K562 (cell line): ENCODE data around the gene CMTM4. TPM values are rescaled to one million over a fixed set of nuclear protein-coding genes. Genes with fewer than 3 reads are reported as not detected.

Experiments used
- ATAC-seq: fragments of 200-7000 bp; cut with Tn5 transposase; 3 replicates; pipeline ENCODE4 v1.9.1; 2020; ENCODE audit warnings: moderate library complexity
- BruUV-seq: library from RNA; stranded (reverse); fragments of 400-500 nt; replicated peaks from 2 replicates; lab custom pipeline; 2021; lab: Mats Ljungman, UMichigan
- CTCF ChIA-PET: fragments of 300-600 bp; formaldehyde crosslinking; extraction: SDS; loops from one replicate; lab custom pipeline; 2021; ENCODE audit warnings: low intra/inter-chr PET ratio; lab: Yijun Ruan, JAX
- POLR2A ChIA-PET: fragments of 300-600, 350-650 bp; sonication (Branson Sonifier 250); formaldehyde crosslinking; extraction: SDS; loops from one replicate; lab custom pipeline; 2021; ENCODE audit warnings: antibody characterized with exemption, inconsistent platforms; lab: Yijun Ruan, JAX
- DNase-seq, 4 experiments: peaks; one replicate each; pipeline versions ENCODE4 v3.0.0 to v3.0.0-alpha.2; 2011 to 2018; ENCODE audit warnings: low spot score in 3 of 4, mixed read lengths in 3 of 4; ENCODE audit errors: extremely low read depth in 1 of 4
- FAIRE-seq: peaks from 2 replicates; lab custom pipeline; 2011; peaks lifted over from hg19 to GRCh38; lab: Jason Lieb, UNC
- H2AFZ ChIP-seq: 2 replicates; pipeline ENCODE4 v1.6.0; 2011; ENCODE audit warnings: low read depth, low read length, control low read depth, inconsistent platforms
- H3K27ac ChIP-seq: fragments of 200-600 bp; 3 replicates; pipeline ENCODE4 v1.8.0; 2011; ENCODE audit warnings: low read depth, mild to moderate bottlenecking, control low read depth, inconsistent platforms, low read length, moderate library complexity, mixed read lengths; ENCODE audit errors: extremely low read depth
- H3K27me3 ChIP-seq, 2 experiments: fragments of 300-600 bp in 1 of 2; 2 replicates in 1 of 2; 3 replicates in 1 of 2; pipeline versions ENCODE4 v1.6.0 to v1.8.0; 2011; ENCODE audit warnings: inconsistent platforms in 2 of 2, low read length in 2 of 2, mild to moderate bottlenecking in 1 of 2, mixed read lengths in 1 of 2, moderate library complexity in 1 of 2; ENCODE audit not compliant: control insufficient read depth in 2 of 2, insufficient read depth in 2 of 2
- H3K36me3 ChIP-seq: fragments of 300-600 bp; 3 replicates; pipeline ENCODE4 v1.8.0; 2011; ENCODE audit warnings: mild to moderate bottlenecking, low read length, inconsistent platforms; ENCODE audit not compliant: control insufficient read depth, insufficient read depth
- H3K4me1 ChIP-seq, 2 experiments: fragments of 200-600 bp in 1 of 2; replicated peaks in 1 of 2; 2 replicates in 1 of 2; 3 replicates in 1 of 2; pipeline versions ENCODE4 v1.5.1 to v1.8.0; 2011; ENCODE audit warnings: inconsistent platforms in 2 of 2, low read length in 2 of 2, mild to moderate bottlenecking in 1 of 2, mixed read lengths in 1 of 2, moderate library complexity in 1 of 2; ENCODE audit not compliant: control insufficient read depth in 2 of 2, insufficient read depth in 2 of 2
- H3K4me2 ChIP-seq: 2 replicates; pipeline ENCODE4 v1.6.1; 2011; ENCODE audit warnings: low read length, control low read depth, inconsistent platforms, mixed read lengths; ENCODE audit not compliant: insufficient read depth
- H3K4me3 ChIP-seq: fragments of 200-600 bp; sonication (generic), shearing (Covaris generic); 2 replicates; pipeline ENCODE4 v1.5.1; 2016; ENCODE audit warnings: control low read depth, inconsistent platforms
- H3K79me2 ChIP-seq: fragments of 200-600 bp; 3 replicates; pipeline ENCODE4 v1.8.0; 2011; ENCODE audit warnings: low read length, inconsistent platforms; ENCODE audit not compliant: control insufficient read depth, insufficient read depth
- H3K9ac ChIP-seq, 2 experiments: 2 replicates each; pipeline versions ENCODE4 v1.6.0 to v1.6.1; 2011; ENCODE audit warnings: low read depth in 2 of 2, low read length in 2 of 2, control low read depth in 1 of 2, inconsistent platforms in 1 of 2, mild to moderate bottlenecking in 1 of 2, mixed read lengths in 1 of 2; ENCODE audit not compliant: insufficient read depth in 1 of 2
- H3K9me1 ChIP-seq: one replicate; pipeline ENCODE4 v1.6.0; 2011; ENCODE audit warnings: inconsistent platforms, mild to moderate bottlenecking, low read length, moderate library complexity; ENCODE audit not compliant: control insufficient read depth, insufficient read depth
- H3K9me3 ChIP-seq: replicated peaks from 2 replicates; pipeline ENCODE4 v1.5.1; 2011; ENCODE audit warnings: low read depth, low read length, inconsistent platforms; ENCODE audit not compliant: control insufficient read depth, insufficient read depth
- H4K20me1 ChIP-seq: replicated peaks from 2 replicates; pipeline ENCODE4 v1.6.1; 2011; ENCODE audit warnings: low read length, inconsistent platforms, mixed read lengths; ENCODE audit not compliant: control insufficient read depth, insufficient read depth
- BACH1 ChIP-seq: fragments of 200-800 bp; sonication (Bioruptor generic); IDR thresholded peaks from 2 replicates; pipeline ENCODE4 v1.6.1; 2016; ENCODE audit warnings: missing genetic modification characterization, missing compliant biosample characterization
- CXXC5 ChIP-seq: fragments of 250-450 bp; sonication (Bioruptor Pico); IDR thresholded peaks from 2 replicates; pipeline ENCODE4 v1.8.0; 2022; ENCODE audit warnings: inconsistent platforms, mild to moderate bottlenecking, moderate library complexity
- E2F1 ChIP-seq: sonication (generic); formaldehyde crosslinking; IDR thresholded peaks from 2 replicates; pipeline ENCODE4 v1.8.1; 2023; ENCODE audit warnings: mild to moderate bottlenecking, missing genetic modification reagents, moderate library complexity
- ELF1 ChIP-seq: fragments of 200-800 bp; sonication (Bioruptor generic); IDR thresholded peaks from 2 replicates; pipeline ENCODE4 v1.6.1; 2016; ENCODE audit warnings: missing genetic modification characterization, missing compliant biosample characterization
- HINFP ChIP-seq: fragments of 450-650 bp; conservative IDR thresholded peaks from 2 replicates; pipeline ENCODE4 v1.6.1; 2016; ENCODE audit warnings: missing genetic modification characterization, low read depth, mild to moderate bottlenecking, control low read depth, missing compliant biosample characterization
- HSF4 ChIP-seq: fragments of 250-450 bp; sonication (Bioruptor Pico); IDR thresholded peaks from 2 replicates; pipeline ENCODE4 v2.1.2; 2022; ENCODE audit warnings: mild to moderate bottlenecking, moderate library complexity, borderline replicate concordance
- MBD2 ChIP-seq: sonication (generic); IDR thresholded peaks from 2 replicates; pipeline ENCODE4 v1.6.1; 2016; ENCODE audit warnings: low read depth, borderline replicate concordance
- MNT ChIP-seq, 2 experiments: fragments of 450-650 bp; conservative IDR thresholded peaks; 2 replicates each; pipeline ENCODE4 v1.6.1; 2017; ENCODE audit warnings: mild to moderate bottlenecking in 2 of 2, moderate library complexity in 2 of 2
- PBX2 ChIP-seq, 2 experiments: IDR thresholded peaks in 1 of 2; conservative IDR thresholded peaks in 1 of 2; 2 replicates each; pipeline ENCODE4 v1.6.1; 2016; ENCODE audit warnings: low read depth in 2 of 2, mild to moderate bottlenecking in 1 of 2, missing compliant biosample characterization in 1 of 2, missing genetic modification characterization in 1 of 2, moderate library complexity in 1 of 2
- TAF9B ChIP-seq: fragments of 450-650 bp; IDR thresholded peaks from 2 replicates; pipeline ENCODE4 v1.6.1; 2018; ENCODE audit warnings: mild to moderate bottlenecking; ENCODE audit not compliant: partially characterized antibody
- TCF7L2 ChIP-seq: fragments of 150-350 bp; IDR thresholded peaks from 2 replicates; pipeline ENCODE4 v1.6.1; 2016; ENCODE audit warnings: low read depth, mild to moderate bottlenecking, low read length, moderate library complexity
- ZNF740 ChIP-seq, 3 experiments: fragments of 200-800 bp in 1 of 3; sonication (Bioruptor generic) in 1 of 3; sonication (generic) in 1 of 3; formaldehyde crosslinking in 1 of 3; IDR thresholded peaks; 2 replicates each; pipeline versions ENCODE4 v1.6.1 to v1.8.0; 2016 to 2022; ENCODE audit warnings: mild to moderate bottlenecking in 2 of 3, missing compliant biosample characterization in 2 of 3, missing genetic modification characterization in 2 of 3, missing genetic modification reagents in 1 of 3
- in situ Hi-C: fragments of 300-500 bp; cut with MboI; formaldehyde crosslinking; loops from 4 replicates; pipeline ENCODE4 v1.15.0; 2018; ENCODE audit warnings: inconsistent platforms, mixed read lengths
- intact Hi-C: fragments of 100-400 bp; cut with micrococcal nuclease; formaldehyde crosslinking; loops from 2 replicates; pipeline ENCODE4 v1.14.2; 2022
- polyA plus RNA-seq, 8 experiments: library from polyadenylated mRNA; depleted of rRNA in 4 of 8; stranded (reverse) in 5 of 8; unstranded in 3 of 8; fragments of >200 nt; fragmentation: Nextera tagmentation in 2 of 8; fragmentation: Illumina TruSeq in 1 of 8; extraction: Ambion mirVana in 2 of 8; extraction: Trizol in 1 of 8; gene quantifications; 2 replicates each; pipeline versions ENCODE4 v1.2.1 to v1.2.3, GENCODE V29; 2011 to 2014; ENCODE audit warnings: inconsistent platforms in 1 of 8, missing spikeins in 1 of 8
- total RNA-seq, 7 experiments: library from RNA; depleted of rRNA in 6 of 7; stranded (reverse); fragments of >200 nt in 6 of 7; fragmentation: Illumina TruSeq in 2 of 7; extraction: Trizol in 2 of 7; gene quantifications; 2 replicates each; pipeline versions ENCODE4 v1.2.1 to v1.2.3, GENCODE V29; 2011 to 2021; ENCODE audit warnings: low replicate concordance in 1 of 7

CMTM4 gene
- total and polyA plus RNA-seq, 9 of the 15 experiments (the other 6 are each of a cell fraction or from before 2014, with no cell fraction given): 2.0 to 21.3 (median 12.5) TPM

- Histone ChIP-seq H3K4me1 (peaks cover 0 to 1% of the 10 kb centered on the region in 2 experiments; a peak in 1 of 5 replicates), H2AFZ (no peak overlapping the region), H3K9me1 (no peaks in the 10 kb centered on the region), H3K9me3 (0 out of 2 replicates have a peak, but pooled peaks cover 1% of the 10 kb centered on the region), H3K27ac (no peak overlapping the region), H4K20me1 (no peaks in the 10 kb centered on the region), H3K4me2 (no peak overlapping the region), H3K79me2 (no peaks in the 10 kb centered on the region), H3K36me3 (no peaks in the 10 kb centered on the region), H3K4me3 (no peak overlapping the region), H3K27me3 (no peaks in the 10 kb centered on the region; a peak in 1 of 5 replicates), H3K9ac (no peak overlapping the region)
- no peak for FAIRE-seq
- intact Hi-C loops: no loop called here
- in situ Hi-C loops: no loop called here
- no peak for DNase-seq
- no TSS peak for BruUV-seq
- ChIA-PET POLR2A (no interaction called here), CTCF (no interaction called here)
- peak; percentile 20; the same call in 1 of the 3 replicates for ATAC-seq
- TF ChIP-seq HINFP (tag) (no peak), MNT (conservative IDR thresholded peaks at IDR 0.05) (no peak), CXXC5 (no peak), HSF4 (CRISPR knock-in tag) (no peak), BACH1 (tag) (no peak), MBD2 (no peak), PBX2 (CRISPR knock-in tag; IDR thresholded peaks at IDR 0.05; ENCODE audit: low read depth) (no peak), PBX2 (tag; conservative IDR thresholded peaks at IDR 0.05; ENCODE audit: low read depth) (no peak), ZNF740 (CRISPR knock-in tag; IDR thresholded peaks at IDR 0.05) (no peak), ZNF740 (tag; IDR thresholded peaks at IDR 0.05) (no peak), TAF9B (no peak), E2F1 (no peak), TCF7L2 (no peak), ELF1 (tag) (no peak)
These were observed 15.0 kb upstream of the CMTM4 start for GRCh38 chr16:66711581-66711980.
